BJ (cell line): ENCODE data around the gene R3HCC1L. TPM values are rescaled to one million over a fixed set of nuclear protein-coding genes. Genes with fewer than 3 reads are reported as not detected.

Experiments used
- CTCF ChIA-PET: fragments of 350-600 bp; formaldehyde crosslinking; extraction: SDS; loops from one replicate; lab custom pipeline; 2021; ENCODE audit warnings: antibody characterized with exemption, inconsistent platforms; lab: Yijun Ruan, JAX
- POLR2A ChIA-PET: fragments of 300-600 bp; sonication (Branson Sonifier 250); formaldehyde crosslinking; extraction: SDS; loops from one replicate; lab custom pipeline; 2021; ENCODE audit warnings: antibody characterized with exemption; lab: Charles Lee
- DNase-seq: peaks from one replicate; pipeline ENCODE4 v3.0.0-alpha.2; 2011; ENCODE audit warnings: low read depth
- H3K27me3 ChIP-seq: 2 replicates; pipeline ENCODE4 v1.6.0; 2011; ENCODE audit warnings: low read length; ENCODE audit not compliant: control insufficient read depth, insufficient read depth
- H3K36me3 ChIP-seq: 2 replicates; pipeline ENCODE4 v1.5.1; 2011; ENCODE audit warnings: low read length; ENCODE audit not compliant: control insufficient read depth, insufficient read depth
- H3K4me3 ChIP-seq: 2 replicates; pipeline ENCODE4 v1.5.1; 2011; ENCODE audit warnings: low read depth, mild to moderate bottlenecking, control low read depth, low read length
- CTCF ChIP-seq: IDR thresholded peaks from 2 replicates; pipeline ENCODE4 v1.5.1; 2011; ENCODE audit warnings: low read depth, mild to moderate bottlenecking, control low read depth, inconsistent platforms, low read length, moderate library complexity; ENCODE audit not compliant: insufficient read depth
- polyA plus RNA-seq: library from polyadenylated mRNA; depleted of rRNA; stranded (reverse); fragments of >200 nt; gene quantifications from 2 replicates; pipeline ENCODE4 v1.2.3, GENCODE V29; 2011

Gene R3HCC1L
- polyA plus RNA-seq, 1 experiment = 5.6 TPM

GRCh38 chr10:98251399-98251798, 116.9 kb downstream of the R3HCC1L start:
- POLR2A ChIA-PET = no interaction called here
- Histone ChIP-seq H3K27me3 (no peaks in the 10 kb centered on the region), H3K36me3 (peaks cover 38% of the 10 kb centered on the region), H3K4me3 (no peak overlapping the region)
- CTCF ChIA-PET = no interaction called here
- DNase-seq = no peak
- TF ChIP-seq CTCF = no peak

- TF ChIP-seq CTCF = no peak
- H3K27me3 ChIP-seq = no peaks in the 10 kb centered on the region
- H3K36me3 ChIP-seq = peaks cover 43% of the 10 kb centered on the region
- ChIA-PET CTCF (interaction anchor here (2.1 kb wide), 1 partner anchor 57 kb away, joined by 12 read pairs; no protein-coding TSS in a partner anchor), POLR2A (no interaction called here)
- no peak overlapping the region for H3K4me3 ChIP-seq
- no peak for DNase-seq
Measured at GRCh38 chr10:98252464-98252863, 118.0 kb downstream of the R3HCC1L start.

- Histone ChIP-seq H3K4me3 (no peak overlapping the region), H3K36me3 (peaks cover 42% of the 10 kb centered on the region), H3K27me3 (no peaks in the 10 kb centered on the region)
- TF ChIP-seq CTCF = no peak
- DNase-seq = no peak
- CTCF ChIA-PET = interaction anchor here (0.6 to 2.1 kb wide), 6 partner anchors 9 to 961 kb away, joined by 3 to 12 read pairs (median 3); partner anchors contain the start of gene ARHGAP19
- POLR2A ChIA-PET = interaction anchor here (0.6 kb wide), 1 partner anchor 10 kb away, joined by 20 read pairs; no protein-coding TSS in a partner anchor
Measured at GRCh38 chr10:98253499-98253898, 119.0 kb downstream of the R3HCC1L start.

- no peak for DNase-seq
- POLR2A ChIA-PET = no interaction called here
- Histone ChIP-seq H3K27me3 (no peaks in the 10 kb centered on the region), H3K36me3 (peaks cover 37% of the 10 kb centered on the region), H3K4me3 (no peak overlapping the region)
- CTCF ChIA-PET = interaction anchor here (0.7 to 2.1 kb wide), 4 partner anchors 8 to 155 kb away, joined by 3 to 12 read pairs (median 6); no protein-coding TSS in a partner anchor
- no peak for TF ChIP-seq CTCF
Measured at GRCh38 chr10:98254234-98254974, 119.9 kb downstream of the R3HCC1L start.

GRCh38 chr10:98255146-98255877, 120.9 kb downstream of the R3HCC1L start:
- H3K27me3 ChIP-seq = no peaks in the 10 kb centered on the region
- H3K4me3 ChIP-seq = no peak overlapping the region
- no peak for TF ChIP-seq CTCF
- peaks cover 37% of the 10 kb centered on the region for H3K36me3 ChIP-seq
- CTCF ChIA-PET = interaction anchor here (0.7 to 1.8 kb wide), 3 partner anchors 7 to 154 kb away, joined by 3 to 10 read pairs (median 3); no protein-coding TSS in a partner anchor
- no peak for DNase-seq
- POLR2A ChIA-PET = interaction anchor here (0.5 kb wide), 1 partner anchor 17 kb away, joined by 4 read pairs; no protein-coding TSS in a partner anchor
